HepG2 (cell line): ENCODE results near the gene VEZT. TPM values are rescaled to one million over a fixed set of nuclear protein-coding genes. Genes with fewer than 3 reads are reported as not detected.

Experiments used
- BATF2 ChIP-seq: sonication (generic); formaldehyde crosslinking; IDR thresholded peaks from 2 replicates; pipeline ENCODE4 v1.8.0; 2022; ENCODE audit warnings: mild to moderate bottlenecking, missing genetic modification reagents, moderate library complexity
- BRD4 ChIP-seq: sonication (generic); formaldehyde crosslinking; IDR thresholded peaks from 2 replicates; pipeline ENCODE4 v1.4.0; 2020; ENCODE audit warnings: missing genetic modification reagents
- DMTF1 ChIP-seq: sonication (generic); formaldehyde crosslinking; IDR thresholded peaks from 2 replicates; pipeline ENCODE4 v1.4.0; 2020; ENCODE audit warnings: mild to moderate bottlenecking, missing genetic modification reagents
- NFE2L1 ChIP-seq: sonication (generic); formaldehyde crosslinking; IDR thresholded peaks from 2 replicates; pipeline ENCODE4 v1.4.0; 2020; ENCODE audit warnings: missing genetic modification reagents, mild to moderate bottlenecking, borderline replicate concordance
- RARG ChIP-seq: sonication (generic); formaldehyde crosslinking; IDR thresholded peaks from 2 replicates; pipeline ENCODE4 v1.4.0; 2020; ENCODE audit warnings: low read depth, mild to moderate bottlenecking, missing genetic modification reagents
- THAP9 ChIP-seq: sonication (generic); formaldehyde crosslinking; IDR thresholded peaks from 2 replicates; pipeline ENCODE4; 2020; ENCODE audit warnings: missing genetic modification reagents, mild to moderate bottlenecking, borderline replicate concordance
- ZIK1 ChIP-seq: sonication (generic); formaldehyde crosslinking; IDR thresholded peaks from 2 replicates; pipeline ENCODE4 v1.5.0; 2020; ENCODE audit warnings: mild to moderate bottlenecking, low read depth, missing genetic modification reagents, borderline replicate concordance
- ZNF329 ChIP-seq: sonication (generic); formaldehyde crosslinking; IDR thresholded peaks from 2 replicates; pipeline ENCODE4 v1.9.0; 2021; ENCODE audit warnings: low read depth, mild to moderate bottlenecking, missing genetic modification reagents
- ZNF34 ChIP-seq: sonication (generic); formaldehyde crosslinking; IDR thresholded peaks from 2 replicates; pipeline ENCODE4 v1.4.0; 2020; ENCODE audit warnings: mild to moderate bottlenecking, missing genetic modification reagents, borderline replicate concordance
- ZNF501 ChIP-seq: sonication (generic); formaldehyde crosslinking; IDR thresholded peaks from 2 replicates; pipeline ENCODE4 v1.5.1; 2020; ENCODE audit warnings: mild to moderate bottlenecking, moderate library complexity, missing genetic modification reagents
- ZNF572 ChIP-seq: sonication (generic); formaldehyde crosslinking; IDR thresholded peaks from 2 replicates; pipeline ENCODE4 v1.5.1; 2020; ENCODE audit warnings: mild to moderate bottlenecking, missing genetic modification reagents
- polyA plus RNA-seq, 8 experiments: library from polyadenylated mRNA; depleted of rRNA in 3 of 8; stranded (reverse) in 7 of 8; unstranded in 1 of 8; fragments of >200 nt; fragmentation: Illumina TruSeq in 4 of 8; extraction: Trizol in 4 of 8; gene quantifications; 2 replicates each; pipeline versions ENCODE4 v1.2.1 to v1.2.3, GENCODE V29; 2011 to 2016; ENCODE audit warnings: low read depth in 4 of 8, missing spikeins in 1 of 8, mixed read lengths in 1 of 8; ENCODE audit not compliant: insufficient read depth in 1 of 8
- total RNA-seq, 5 experiments: library from RNA; depleted of rRNA; stranded (reverse); fragments of >200 nt; fragmentation: Illumina TruSeq; extraction: Trizol; gene quantifications; 2 replicates each; pipeline ENCODE4 v1.2.3, GENCODE V29; 2016; ENCODE audit warnings: low read depth in 1 of 5

VEZT gene
- total and polyA plus RNA-seq, 2 of the 13 experiments (the other 11 are each of a cell fraction or from before 2014, with no cell fraction given), result 35.5 to 51.6 TPM

- TF ChIP-seq THAP9 (CRISPR knock-in tag) (no peak), BATF2 (no peak), ZNF572 (CRISPR knock-in tag) (no peak), BRD4 (CRISPR knock-in tag) (no peak), DMTF1 (CRISPR knock-in tag) (no peak), NFE2L1 (no peak), ZNF501 (no peak), ZIK1 (CRISPR knock-in tag) (no peak), RARG (CRISPR knock-in tag) (no peak), ZNF329 (CRISPR knock-in tag) (no peak), ZNF34 (no peak)
- TF ChIP-seq, all 625 proteins: peak for 0
Measured at GRCh38 chr12:95258151-95258550, 40.5 kb downstream of the VEZT start (continued).
